Measurements from ENCODE around the gene ACVR2B. TPM values are rescaled to one million over a fixed set of nuclear protein-coding genes. Genes with fewer than 3 reads are reported as not detected.

ACVR2B gene
- total and polyA plus RNA-seq, 2 experiments from 2014 or later, result 9.0 to 15.4 TPM

- DNase-seq (ENCODE audit: low spot score), result no peak
- Histone ChIP-seq H3K27me3 (no peaks in the 10 kb centered on the region), H3K79me2 (no peaks in the 10 kb centered on the region), H3K4me3 (no peak overlapping the region), H3K9me3 (ENCODE audit: low read depth) (no peaks in the 10 kb centered on the region), H3K4me2 (no peak overlapping the region), H3K36me3 (replicated peaks; ENCODE audit: insufficient read depth, low read depth) (no peaks in the 10 kb centered on the region), H3K9me2 (replicated peaks; ENCODE audit: insufficient read depth) (no peaks in the 10 kb centered on the region), H3K27ac (no peak overlapping the region), H2AFZ (no peak overlapping the region), H4K20me1 (ENCODE audit: insufficient read depth, poor library complexity, severe bottlenecking) (no peaks in the 10 kb centered on the region), H3K4me1 (ENCODE audit: insufficient read depth) (peaks cover 8% of the 10 kb centered on the region)
- WGBS (ENCODE audit: low lambda C conversion rate, missing lambda C conversion rate), result 92% methylated on average over 6 of the region's 6 CpGs
- no peak for TF ChIP-seq CTCF (IDR thresholded peaks at IDR 0.05; ENCODE audit: poor library complexity)
- TF ChIP-seq EZH2 (IDR thresholded peaks at IDR 0.05; ENCODE audit: borderline replicate concordance), result no peak
These were observed 37.5 kb downstream of the ACVR2B start for GRCh38 chr3:38491215-38491614.

- H3K27ac ChIP-seq, result no peak overlapping the region
- H3K79me2 ChIP-seq, result peaks cover 9% of the 10 kb centered on the region
- H3K27me3 ChIP-seq, result no peaks in the 10 kb centered on the region
- H3K4me1 ChIP-seq (ENCODE audit: insufficient read depth), result peaks cover 15% of the 10 kb centered on the region
- H3K9me2 ChIP-seq (replicated peaks; ENCODE audit: insufficient read depth), result no peaks in the 10 kb centered on the region
- no peak overlapping the region for H2AFZ ChIP-seq
- H3K4me2 ChIP-seq, result no peak overlapping the region
- TF ChIP-seq CTCF (IDR thresholded peaks at IDR 0.05; ENCODE audit: poor library complexity), result no peak
- TF ChIP-seq EZH2phosphoT487 (IDR thresholded peaks at IDR 0.05; ENCODE audit: low read depth, severe bottlenecking, unreplicated experiment), result no peak
- no peak for TF ChIP-seq EZH2 (IDR thresholded peaks at IDR 0.05; ENCODE audit: borderline replicate concordance)
- 75% methylated on average over 4 of the region's 4 CpGs for WGBS (ENCODE audit: low lambda C conversion rate, missing lambda C conversion rate)
- no peaks in the 10 kb centered on the region for H4K20me1 ChIP-seq (ENCODE audit: insufficient read depth, poor library complexity, severe bottlenecking)
- no peaks in the 10 kb centered on the region for H3K36me3 ChIP-seq (replicated peaks; ENCODE audit: insufficient read depth, low read depth)
- no peak for DNase-seq (ENCODE audit: low spot score)
- no peaks in the 10 kb centered on the region for H3K9me3 ChIP-seq (ENCODE audit: low read depth)
- no peak overlapping the region for H3K4me3 ChIP-seq
These were observed 39.3 kb downstream of the ACVR2B start for GRCh38 chr3:38493031-38493430.

- peak; percentile 97 for DNase-seq (ENCODE audit: low spot score)
- Histone ChIP-seq H3K4me1 (ENCODE audit: insufficient read depth) (peaks cover 7% of the 10 kb centered on the region), H3K4me3 (peak within 1 kb of the TSS; percentile 67), H4K20me1 (ENCODE audit: insufficient read depth, poor library complexity, severe bottlenecking) (no peaks in the 10 kb centered on the region), H3K9me2 (replicated peaks; ENCODE audit: insufficient read depth) (no peaks in the 10 kb centered on the region), H3K9me3 (ENCODE audit: low read depth) (no peaks in the 10 kb centered on the region), H2AFZ (peak within 1 kb of the TSS; percentile 97), H3K4me2 (peak within 1 kb of the TSS; percentile 86), H3K27me3 (no peaks in the 10 kb centered on the region), H3K27ac (peak within 1 kb of the TSS; percentile 81), H3K36me3 (replicated peaks; ENCODE audit: insufficient read depth, low read depth) (no peaks in the 10 kb centered on the region), H3K79me2 (peaks cover 11% of the 10 kb centered on the region)
- WGBS (ENCODE audit: low lambda C conversion rate, missing lambda C conversion rate), result under 1% methylated on average over 44 of the region's 53 CpGs
- TF ChIP-seq EZH2 (IDR thresholded peaks at IDR 0.05; ENCODE audit: borderline replicate concordance) (no peak), CTCF (IDR thresholded peaks at IDR 0.05; ENCODE audit: poor library complexity) (peak; percentile 94), EZH2phosphoT487 (IDR thresholded peaks at IDR 0.05; ENCODE audit: low read depth, severe bottlenecking, unreplicated experiment) (no peak)
These were observed 42.6 kb downstream of the ACVR2B start, which contains the start of gene EXOG for GRCh38 chr3:38496131-38496910. TSS of gene EXOG (plus strand) at chr3:38496340. CDS start at chr3:38496368, 28 bp downstream.

Measured in hepatocyte (in vitro differentiated cells).